H1 (cell line): ENCODE data around the gene SLC25A51. TPM values are rescaled to one million over a fixed set of nuclear protein-coding genes. Genes with fewer than 3 reads are reported as not detected.

Experiments
- CTCF ChIA-PET: fragments of 300-600 bp; sonication (Branson Sonifier 250); formaldehyde crosslinking; loops from one replicate; lab custom pipeline; 2021; ENCODE audit not compliant: partially characterized antibody; lab: Charles Lee
- POLR2A ChIA-PET: fragments of 300-600 bp; sonication (Branson Sonifier 250); formaldehyde crosslinking; loops from one replicate; lab custom pipeline; 2021; ENCODE audit warnings: inconsistent platforms; ENCODE audit not compliant: partially characterized antibody; lab: Charles Lee
- DNase-seq, 2 experiments: peaks; one replicate each; pipeline versions ENCODE4 v3.0.0 to v3.0.0-alpha.2; 2010 to 2022; ENCODE audit warnings: low spot score in 2 of 2, low read depth in 1 of 2, mixed read lengths in 1 of 2
- FAIRE-seq: peaks from 2 replicates; lab custom pipeline; 2011; peaks lifted over from hg19 to GRCh38; lab: Jason Lieb, UNC
- H2AFZ ChIP-seq: 2 replicates; pipeline ENCODE4 v1.8.1; 2012; ENCODE audit warnings: low read length, inconsistent platforms
- H2AK5ac ChIP-seq: 2 replicates; pipeline ENCODE4 v1.6.1; 2013; ENCODE audit warnings: low read depth, low read length
- H2BK120ac ChIP-seq: replicated peaks from 2 replicates; pipeline ENCODE3; 2013; ENCODE audit warnings: low read depth, low read length, inconsistent platforms
- H2BK12ac ChIP-seq: 2 replicates; pipeline ENCODE4 v1.6.1; 2013; ENCODE audit warnings: low read depth, low read length
- H2BK15ac ChIP-seq: 2 replicates; pipeline ENCODE4 v1.6.1; 2013; ENCODE audit warnings: low read length
- H2BK20ac ChIP-seq: 2 replicates; pipeline ENCODE4 v1.6.1; 2013; ENCODE audit warnings: low read length
- H2BK5ac ChIP-seq: 2 replicates; pipeline ENCODE4 v1.6.1; 2013; ENCODE audit warnings: low read depth, low read length
- H3K14ac ChIP-seq: 2 replicates; pipeline ENCODE4 v1.6.1; 2013; ENCODE audit warnings: inconsistent platforms; ENCODE audit not compliant: insufficient read length
- H3K18ac ChIP-seq: 2 replicates; pipeline ENCODE4 v1.6.1; 2013; ENCODE audit warnings: low read length; ENCODE audit errors: extremely low read depth
- H3K23ac ChIP-seq: 2 replicates; pipeline ENCODE4 v1.6.1; 2013; ENCODE audit warnings: inconsistent platforms; ENCODE audit not compliant: insufficient read length
- H3K23me2 ChIP-seq: 2 replicates; pipeline ENCODE4 v1.6.1; 2013; ENCODE audit warnings: low read depth, low read length
- H3K27ac ChIP-seq: 2 replicates; pipeline ENCODE4 v1.6.1; 2011; ENCODE audit warnings: low read depth, low read length, inconsistent platforms
- H3K27me3 ChIP-seq, 4 experiments: replicated peaks in 1 of 4; 1 replicate in 1 of 4; 2 replicates in 3 of 4; pipeline versions ENCODE4 v1.6.1 to v1.8.1; 2011 to 2013; ENCODE audit warnings: low read length in 3 of 4, mild to moderate bottlenecking in 3 of 4, inconsistent platforms in 2 of 4, mixed read lengths in 2 of 4, moderate library complexity in 1 of 4; ENCODE audit not compliant: control insufficient read depth in 3 of 4, insufficient read depth in 3 of 4; ENCODE audit errors: extremely low read depth in 1 of 4
- H3K36me3 ChIP-seq, 4 experiments: 2 replicates each; pipeline versions ENCODE4 v1.6.1 to v1.8.1; 2011 to 2013; ENCODE audit warnings: mild to moderate bottlenecking in 4 of 4, low read length in 3 of 4, moderate library complexity in 2 of 4, control low read depth in 1 of 4, inconsistent platforms in 1 of 4; ENCODE audit not compliant: insufficient read depth in 4 of 4, control insufficient read depth in 2 of 4
- H3K4ac ChIP-seq: replicated peaks from 2 replicates; pipeline ENCODE3; 2013; ENCODE audit warnings: low read length, low read depth, mixed read lengths, inconsistent platforms; ENCODE audit not compliant: insufficient read length
- H3K4me1 ChIP-seq, 4 experiments: replicated peaks in 1 of 4; 1 replicate in 1 of 4; 2 replicates in 3 of 4; pipeline versions ENCODE4 v1.6.1 to v1.8.1; 2011 to 2013; ENCODE audit warnings: low read length in 3 of 4, inconsistent platforms in 2 of 4, mixed read lengths in 1 of 4; ENCODE audit not compliant: insufficient read depth in 4 of 4, control insufficient read depth in 3 of 4
- H3K4me2 ChIP-seq, 2 experiments: 2 replicates each; pipeline versions ENCODE4 v1.6.1 to v1.8.1; 2011 to 2013; ENCODE audit warnings: low read depth in 2 of 2, low read length in 2 of 2, control low read depth in 1 of 2, inconsistent platforms in 1 of 2, mild to moderate bottlenecking in 1 of 2; ENCODE audit not compliant: insufficient read depth in 1 of 2
- H3K4me3 ChIP-seq, 4 experiments: fragments of 200-600, 300-600 bp in 1 of 4; sonication (generic), shearing (Covaris generic), sonication (Bioruptor Twin) in 1 of 4; 2 replicates each; pipeline versions ENCODE4 v1.5.1 to v1.8.1; 2011 to 2016; ENCODE audit warnings: low read length in 4 of 4, low read depth in 3 of 4, control low read depth in 2 of 4, inconsistent platforms in 2 of 4, mild to moderate bottlenecking in 2 of 4, mixed read lengths in 1 of 4, moderate library complexity in 1 of 4; ENCODE audit not compliant: insufficient read depth in 2 of 4; ENCODE audit errors: extremely low read depth in 1 of 4
- H3K56ac ChIP-seq: replicated peaks from 2 replicates; pipeline ENCODE3; 2013; ENCODE audit warnings: low read depth, mild to moderate bottlenecking, mixed read lengths, low read length, inconsistent platforms; ENCODE audit not compliant: insufficient read length
- H3K79me1 ChIP-seq: 2 replicates; pipeline ENCODE4 v1.6.1; 2013; ENCODE audit warnings: low read depth, low read length, control low read depth
- H3K79me2 ChIP-seq, 2 experiments: 2 replicates each; pipeline versions ENCODE4 v1.6.1 to v1.8.1; 2012 to 2013; ENCODE audit warnings: low read length in 2 of 2, mild to moderate bottlenecking in 2 of 2, inconsistent platforms in 1 of 2; ENCODE audit not compliant: insufficient read depth in 2 of 2, control insufficient read depth in 1 of 2
- H3K9ac ChIP-seq, 4 experiments: replicated peaks in 1 of 4; 1 replicate in 1 of 4; 2 replicates in 3 of 4; pipeline versions ENCODE4 v1.6.1 to v1.8.1; 2011 to 2013; ENCODE audit warnings: low read depth in 3 of 4, low read length in 3 of 4, control low read depth in 2 of 4, mild to moderate bottlenecking in 2 of 4, moderate library complexity in 2 of 4, inconsistent platforms in 1 of 4; ENCODE audit errors: extremely low read depth in 1 of 4
- H3K9me3 ChIP-seq, 2 experiments: 2 replicates each; pipeline versions ENCODE4 v1.6.1 to v1.8.1; 2012 to 2013; ENCODE audit warnings: mild to moderate bottlenecking in 2 of 2, moderate library complexity in 2 of 2, control low read depth in 1 of 2, inconsistent platforms in 1 of 2, low read depth in 1 of 2, low read length in 1 of 2, mixed read lengths in 1 of 2; ENCODE audit not compliant: insufficient read depth in 2 of 2
- H4K20me1 ChIP-seq, 2 experiments: replicated peaks in 1 of 2; 2 replicates each; pipeline versions ENCODE3 to v1.8.1; 2011 to 2013; ENCODE audit warnings: inconsistent platforms in 2 of 2, low read length in 2 of 2, mild to moderate bottlenecking in 1 of 2; ENCODE audit not compliant: insufficient read depth in 2 of 2, control insufficient read depth in 1 of 2
- H4K5ac ChIP-seq: 2 replicates; pipeline ENCODE4 v1.6.1; 2013; ENCODE audit warnings: low read length, low read depth, mixed read lengths, inconsistent platforms; ENCODE audit not compliant: insufficient read length
- H4K8ac ChIP-seq: 2 replicates; pipeline ENCODE4 v1.8.0; 2013; ENCODE audit warnings: mild to moderate bottlenecking, moderate library complexity, low read length, inconsistent platforms; ENCODE audit not compliant: insufficient read depth; ENCODE audit errors: extremely low read depth
- H4K91ac ChIP-seq: replicated peaks from 2 replicates; pipeline ENCODE3; 2013; ENCODE audit warnings: low read length, mixed read lengths, inconsistent platforms; ENCODE audit not compliant: insufficient read length
- ASH2L ChIP-seq: fragments of 200-600, 300-600 bp; sonication (generic); IDR thresholded peaks from one replicate; pipeline ENCODE4 v1.7.1; 2017; ENCODE audit warnings: low read length
- CEBPB ChIP-seq: IDR thresholded peaks from 2 replicates; pipeline ENCODE4 v1.6.1; 2012; ENCODE audit warnings: low read depth, low read length
- CREB1 ChIP-seq: IDR thresholded peaks from 2 replicates; pipeline ENCODE4 v1.6.1; 2012; ENCODE audit warnings: inconsistent platforms
- FOSL1 ChIP-seq: IDR thresholded peaks from 2 replicates; pipeline ENCODE4 v1.6.1; 2011; ENCODE audit warnings: mild to moderate bottlenecking, low read depth, low read length, moderate library complexity; ENCODE audit not compliant: insufficient read depth
- HDAC6 ChIP-seq: IDR thresholded peaks from one replicate; pipeline ENCODE4 v1.7.1; 2012; ENCODE audit warnings: low read depth, mild to moderate bottlenecking, inconsistent platforms, low read length, moderate library complexity
- KDM4A ChIP-seq: IDR thresholded peaks from one replicate; pipeline ENCODE4 v1.7.1; 2012; ENCODE audit warnings: low read depth, mild to moderate bottlenecking, moderate library complexity, low read length, inconsistent platforms; ENCODE audit not compliant: severe bottlenecking
- POLR2A ChIP-seq, 2 experiments: IDR thresholded peaks; 1 replicate in 1 of 2; 2 replicates in 1 of 2; pipeline ENCODE4 v1.6.1; 2011; ENCODE audit warnings: low read depth in 2 of 2, low read length in 2 of 2, mild to moderate bottlenecking in 2 of 2; ENCODE audit errors: control extremely low read depth in 1 of 2
- POU5F1 ChIP-seq: IDR thresholded peaks from 2 replicates; pipeline ENCODE4 v1.6.1; 2011; ENCODE audit warnings: low read depth, mild to moderate bottlenecking, low read length, moderate library complexity
- RBBP5 ChIP-seq: IDR thresholded peaks from 2 replicates; pipeline ENCODE4 v1.7.1; 2012; ENCODE audit warnings: low read depth, mild to moderate bottlenecking, inconsistent platforms, low read length, moderate library complexity, borderline replicate concordance
- SIRT6 ChIP-seq: IDR thresholded peaks from one replicate; pipeline ENCODE4 v1.7.1; 2012; ENCODE audit warnings: low read length, inconsistent platforms
- SP4 ChIP-seq: IDR thresholded peaks from 2 replicates; pipeline ENCODE4 v1.6.1; 2012; ENCODE audit warnings: low read length, inconsistent platforms
- TBP ChIP-seq: IDR thresholded peaks from 2 replicates; pipeline ENCODE4 v1.6.1; 2011; ENCODE audit warnings: low read depth, low read length, improper control_type of control experiment
- WGBS, 2 experiments: shearing (Covaris generic) in 1 of 2; methylation state at CpG; one replicate each; pipeline versions ENCODE4 v1.1.6 to v1.1.7; 2013 to 2015; ENCODE audit warnings: low lambda C conversion rate in 2 of 2, mixed read lengths in 2 of 2, inconsistent platforms in 1 of 2, low coverage in 1 of 2, missing lambda C conversion rate in 1 of 2; ENCODE audit not compliant: insufficient replicate concordance in 2 of 2, insufficient coverage in 1 of 2, insufficient read length in 1 of 2; ENCODE audit errors: extremely low coverage in 1 of 2, missing lambda C conversion rate in 1 of 2; 5-methylcytosine and 5-hydroxymethylcytosine counted together
- polyA plus RNA-seq, 7 experiments: library from polyadenylated mRNA; depleted of rRNA in 3 of 7; stranded (reverse) in 5 of 7; unstranded in 2 of 7; fragments of >200 nt in 5 of 7; fragments of 200-250 nt in 2 of 7; gene quantifications; 1 replicate in 5 of 7; 2 replicates in 1 of 7; 4 replicates in 1 of 7; pipeline versions ENCODE4 v1.2.1 to v1.2.3, GENCODE V29; 2011 to 2013; ENCODE audit warnings: missing spikeins in 2 of 7, mixed read lengths in 2 of 7
- total RNA-seq: library from RNA; stranded (reverse); fragmentation: NEBNext Ultra II Directional; extraction: Animal tissue kit (Norgen Biotek cat#: 25700); gene quantifications from 2 replicates; pipeline ENCODE4 v1.2.1, GENCODE V29; 2021
- TF ChIP-seq, protein P1 (sequence below): IDR thresholded peaks from 2 replicates; pipeline ENCODE4 v1.6.1; 2012; ENCODE audit warnings: low read length, inconsistent platforms

SLC25A51 gene
- total and polyA plus RNA-seq, 2 of the 8 experiments (the other 6 are each of a cell fraction or from before 2014, with no cell fraction given), result 8.0 to 14.5 TPM

DNA sequence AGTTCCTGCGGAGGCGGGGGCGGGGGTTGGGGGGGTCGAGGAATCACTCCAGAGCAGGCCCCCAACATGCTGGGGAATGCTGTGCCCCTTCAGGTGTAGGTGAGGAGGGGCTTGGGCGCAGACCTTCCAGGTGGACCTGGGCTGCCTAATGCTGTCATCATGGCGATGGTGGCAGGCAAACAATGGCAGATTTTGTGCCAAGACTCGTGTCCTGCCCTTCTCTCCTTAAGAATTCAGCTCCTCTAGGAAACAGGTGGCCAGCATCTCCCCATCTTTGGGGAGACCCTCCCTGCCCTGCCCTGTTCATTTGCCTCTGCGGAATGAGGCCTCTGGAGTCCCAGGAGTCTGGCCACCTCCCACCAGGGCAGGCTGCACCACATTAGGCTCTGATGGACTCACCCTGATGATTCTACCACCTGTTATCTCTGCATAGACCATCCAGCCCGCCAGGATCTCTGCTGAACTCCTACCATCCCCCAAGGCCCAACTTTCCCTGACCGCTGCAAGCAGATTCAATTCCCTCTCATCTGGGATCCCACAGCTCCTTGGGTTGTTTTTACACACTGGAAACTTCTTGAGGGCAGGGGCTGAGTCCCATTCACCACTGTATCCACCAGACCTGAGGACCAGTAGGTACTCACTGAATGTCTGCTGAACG, 10.9 kb upstream of the SLC25A51 start:
- Histone ChIP-seq H2BK12ac (0 out of 2 replicates have a peak overlapping the region, but pooled peaks have one; percentile 39), H2BK120ac (no peak overlapping the region), H3K56ac (no peak overlapping the region), H3K18ac (no peak overlapping the region; the same call in 1 of the 2 replicates), H2BK15ac (peak overlapping the region; percentile 16; the same call in 1 of the 2 replicates), H2BK5ac (no peak overlapping the region), H3K27me3 (no peaks in the 10 kb centered on the region), H4K20me1 (no peaks in the 10 kb centered on the region), H4K91ac (no peak overlapping the region), H3K4me1 (peaks cover 0 to 4% (median 2%) of the 10 kb centered on the region in 4 experiments; a peak in 2 of 7 replicates), H2BK20ac (no peak overlapping the region), H3K79me1 (no peaks in the 10 kb centered on the region), H3K36me3 (no peaks in the 10 kb centered on the region; a peak in 1 of 8 replicates), H2AFZ (no peak overlapping the region), H4K8ac (no peak overlapping the region), H3K4ac (no peak overlapping the region), H3K23me2 (no peaks in the 10 kb centered on the region), H3K9ac (no peak overlapping the region), H3K79me2 (no peaks in the 10 kb centered on the region), H3K4me3 (no peak overlapping the region), H3K4me2 (no peak overlapping the region), H2AK5ac (no peak overlapping the region), H3K14ac (no peak overlapping the region), H3K9me3 (no peaks in the 10 kb centered on the region), H4K5ac (no peak overlapping the region), H3K27ac (no peak overlapping the region), H3K23ac (no peak overlapping the region)
- 91% methylated on average over 6 of the region's 11 CpGs; no CpG with 5 or more reads in 1 of the 2 experiments for WGBS, 2 experiments
- no peak for FAIRE-seq
- no peak for DNase-seq
- CTCF ChIA-PET, result interaction anchor here (0.8 to 4.5 kb wide), 22 partner anchors 10 to 486 kb away, joined by 3 to 31 read pairs (median 7); partner anchors contain the start of gene SLC25A51
- POLR2A ChIA-PET, result interaction anchor here (0.7 kb wide), 1 partner anchor 114 kb away, joined by 3 read pairs; no protein-coding TSS in a partner anchor
- no peak for TF ChIP-seq POLR2A (IDR thresholded peaks at IDR 0.05; ENCODE audit: control extremely low read depth in 1 of 2, low read depth in 2 of 2, low read length in 2 of 2)
- TF ChIP-seq, protein P1, sequence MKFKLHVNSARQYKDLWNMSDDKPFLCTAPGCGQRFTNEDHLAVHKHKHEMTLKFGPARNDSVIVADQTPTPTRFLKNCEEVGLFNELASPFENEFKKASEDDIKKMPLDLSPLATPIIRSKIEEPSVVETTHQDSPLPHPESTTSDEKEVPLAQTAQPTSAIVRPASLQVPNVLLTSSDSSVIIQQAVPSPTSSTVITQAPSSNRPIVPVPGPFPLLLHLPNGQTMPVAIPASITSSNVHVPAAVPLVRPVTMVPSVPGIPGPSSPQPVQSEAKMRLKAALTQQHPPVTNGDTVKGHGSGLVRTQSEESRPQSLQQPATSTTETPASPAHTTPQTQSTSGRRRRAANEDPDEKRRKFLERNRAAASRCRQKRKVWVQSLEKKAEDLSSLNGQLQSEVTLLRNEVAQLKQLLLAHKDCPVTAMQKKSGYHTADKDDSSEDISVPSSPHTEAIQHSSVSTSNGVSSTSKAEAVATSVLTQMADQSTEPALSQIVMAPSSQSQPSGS, result no peak
- TF ChIP-seq ASH2L, result no peak
- TF ChIP-seq SP4, result no peak
- TF ChIP-seq RBBP5, result no peak
- no peak for TF ChIP-seq FOSL1
- TF ChIP-seq CEBPB, result no peak
- TF ChIP-seq CREB1, result no peak
- TF ChIP-seq KDM4A, result no peak
- TF ChIP-seq POU5F1, result no peak
- no peak for TF ChIP-seq TBP
- TF ChIP-seq SIRT6, result no peak
- TF ChIP-seq HDAC6, result no peak
